GM12878 (cell line): ENCODE results near the gene FRAS1. TPM values are rescaled to one million over a fixed set of nuclear protein-coding genes. Genes with fewer than 3 reads are reported as not detected.

ENCODE experiments used
- ATAC-seq: fragments of 200-7000 bp; cut with Tn5 transposase; 3 replicates; pipeline ENCODE4 v1.9.1; 2020; ENCODE audit warnings: mild to moderate bottlenecking, moderate library complexity
- BruUV-seq: library from RNA; stranded (reverse); fragments of 400-500 nt; replicated peaks from 2 replicates; lab custom pipeline; 2021; lab: Mats Ljungman, UMichigan
- CTCF ChIA-PET: fragments of 300-600 bp; sonication (Branson Sonifier 250); formaldehyde crosslinking; extraction: SDS; loops from one replicate; lab custom pipeline; 2021; ENCODE audit warnings: inconsistent platforms; lab: Yijun Ruan, JAX
- POLR2A ChIA-PET: fragments of 350-600 bp; formaldehyde crosslinking; extraction: SDS; loops from one replicate; lab custom pipeline; 2021; ENCODE audit warnings: inconsistent platforms; lab: Charles Lee
- RAD21 ChIA-PET: fragments of 300-600 bp; sonication (Branson Sonifier 250); formaldehyde crosslinking; loops from one replicate; lab custom pipeline; 2023; ENCODE audit warnings: antibody characterized with exemption; ENCODE audit not compliant: unreplicated experiment; lab: Charles Lee
- SMC1A ChIA-PET: fragments of 300-600 bp; sonication (Branson Sonifier 250); formaldehyde crosslinking; loops from one replicate; lab custom pipeline; 2023; ENCODE audit not compliant: unreplicated experiment, uncharacterized antibody; lab: Charles Lee
- DNase-seq: peaks from one replicate; pipeline ENCODE4 v3.0.0-alpha.2; 2011; ENCODE audit warnings: low read depth, low spot score
- FAIRE-seq: peaks from 3 replicates; lab custom pipeline; 2011; peaks lifted over from hg19 to GRCh38; lab: Jason Lieb, UNC
- H2AFZ ChIP-seq: 2 replicates; pipeline ENCODE4 v1.6.0; 2011; ENCODE audit warnings: low read depth, low read length, control low read depth; ENCODE audit not compliant: control insufficient read depth
- H3K27ac ChIP-seq: 2 replicates; pipeline ENCODE4 v1.5.1; 2011; ENCODE audit warnings: control low read depth; ENCODE audit not compliant: control insufficient read depth, insufficient read depth
- H3K27me3 ChIP-seq, 2 experiments: replicated peaks in 1 of 2; 2 replicates each; pipeline versions ENCODE4 v1.6.0 to v1.6.1; 2011; ENCODE audit warnings: low read length in 1 of 2; ENCODE audit not compliant: control insufficient read depth in 2 of 2, insufficient read depth in 2 of 2
- H3K36me3 ChIP-seq, 2 experiments: 2 replicates each; pipeline ENCODE4 v1.5.1; 2011; ENCODE audit warnings: low read length in 1 of 2; ENCODE audit not compliant: control insufficient read depth in 2 of 2, insufficient read depth in 2 of 2
- H3K4me1 ChIP-seq: 2 replicates; pipeline ENCODE4 v1.6.1; 2011; ENCODE audit warnings: mild to moderate bottlenecking, low read length, moderate library complexity, mixed read lengths; ENCODE audit not compliant: control insufficient read depth, insufficient read depth
- H3K4me2 ChIP-seq: 2 replicates; pipeline ENCODE4 v1.6.0; 2011; ENCODE audit warnings: control low read depth; ENCODE audit not compliant: control insufficient read depth, insufficient read depth
- H3K4me3 ChIP-seq: fragments of 200-600 bp; sonication (generic); 2 replicates; pipeline ENCODE4 v1.5.1; 2016
- H3K79me2 ChIP-seq: 2 replicates; pipeline ENCODE4 v1.6.0; 2011; ENCODE audit warnings: low read length; ENCODE audit not compliant: control insufficient read depth, insufficient read depth
- H3K9ac ChIP-seq: 2 replicates; pipeline ENCODE4 v1.8.0; 2011; ENCODE audit warnings: low read length, control low read depth, mixed read lengths; ENCODE audit not compliant: control insufficient read depth, insufficient read depth
- H3K9me3 ChIP-seq: replicated peaks from 3 replicates; pipeline ENCODE4 v1.5.1; 2011; ENCODE audit warnings: mild to moderate bottlenecking, low read length; ENCODE audit not compliant: control insufficient read depth, insufficient read depth
- H4K20me1 ChIP-seq: 2 replicates; pipeline ENCODE4 v1.6.0; 2011; ENCODE audit not compliant: control insufficient read depth, insufficient read depth
- MEF2A ChIP-seq: IDR thresholded peaks from 2 replicates; pipeline ENCODE4 v1.6.1; 2011; ENCODE audit warnings: low read depth, mild to moderate bottlenecking, low read length, moderate library complexity; ENCODE audit not compliant: insufficient read depth
- SMC3 ChIP-seq: IDR thresholded peaks from 2 replicates; pipeline ENCODE4 v1.6.1; 2011; ENCODE audit warnings: low read length, improper control_type of control experiment, borderline replicate concordance
- ZNF24 ChIP-seq: fragments of 450-650 bp; IDR thresholded peaks from 2 replicates; pipeline ENCODE4 v1.6.1; 2017; ENCODE audit warnings: antibody characterized with exemption, mild to moderate bottlenecking
- WGBS: methylation state at CpG from one replicate; pipeline ENCODE4 v1.1.6; 2016; ENCODE audit warnings: low lambda C conversion rate; ENCODE audit not compliant: insufficient replicate concordance, insufficient coverage; ENCODE audit errors: missing lambda C conversion rate; 5-methylcytosine and 5-hydroxymethylcytosine counted together
- in situ Hi-C: fragments of 300-500 bp; cut with MboI; formaldehyde crosslinking; loops from 9 replicates; pipeline ENCODE4 v1.14.3; 2018; ENCODE audit warnings: mixed read lengths
- intact Hi-C: fragments of 100-400 bp; cut with micrococcal nuclease; formaldehyde crosslinking; loops from one replicate; pipeline ENCODE4 v1.14.2; 2022; ENCODE audit not compliant: unreplicated experiment
- polyA plus RNA-seq, 11 experiments: library from polyadenylated mRNA; depleted of rRNA in 4 of 11; unstranded in 6 of 11; stranded (reverse) in 5 of 11; fragments of >200 nt; fragmentation: Nextera tagmentation in 4 of 11; fragmentation: Illumina TruSeq in 1 of 11; extraction: Ambion mirVana in 4 of 11; extraction: Trizol in 1 of 11; gene quantifications; 1 replicate in 1 of 11; 2 replicates in 10 of 11; pipeline versions ENCODE4 v1.2.1 to v1.2.3, GENCODE V29; 2011 to 2016; ENCODE audit warnings: inconsistent platforms in 2 of 11, missing spikeins in 2 of 11, low read depth in 1 of 11
- total RNA-seq, 4 experiments: library from RNA; depleted of rRNA in 3 of 4; stranded (reverse); fragments of >200 nt in 3 of 4; fragmentation: Illumina TruSeq in 1 of 4; extraction: Trizol in 1 of 4; gene quantifications; 2 replicates each; pipeline versions ENCODE4 v1.2.1 to v1.2.3, GENCODE V29; 2013 to 2021

Gene FRAS1
- total and polyA plus RNA-seq, 10 of the 15 experiments (the other 5 are each of a cell fraction or from before 2014, with no cell fraction given): 0.08 to 11.7 (median 0.20) TPM

- peak; percentile 28; the same call in 1 of the 2 replicates for TF ChIP-seq SMC3
Measured at GRCh38 chr4:78059524-78059889, 2.4 kb downstream of the FRAS1 start (continued).

DNA sequence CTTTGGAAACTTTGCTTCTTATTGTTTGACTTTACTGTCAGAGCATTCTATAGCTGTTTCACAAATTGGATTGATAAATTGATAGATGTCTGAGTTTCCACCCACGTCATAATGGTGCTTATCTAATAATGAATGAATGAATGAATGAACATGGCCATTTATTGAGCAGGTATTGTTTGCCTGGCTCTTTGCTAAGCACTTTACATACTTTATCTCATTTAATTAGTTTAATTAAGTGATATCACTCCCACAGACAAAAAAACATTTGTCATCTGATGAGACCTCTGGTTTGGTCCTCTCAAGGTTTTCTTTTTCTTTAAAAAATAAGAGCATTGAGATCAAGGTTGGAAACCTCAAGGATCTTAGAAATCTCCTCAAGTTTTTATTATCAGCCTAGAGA, 2.8 kb downstream of the FRAS1 start:
- WGBS: 0% methylated on average over 1 of the region's 1 CpG
- intact Hi-C loops: loop anchor here (5.0 to 10.0 kb wide), 4 partner anchors 505 to 802 kb away; no protein-coding TSS in a partner anchor
- RAD21 ChIA-PET: interaction anchor here (0.6 to 3.5 kb wide), 69 partner anchors 9 to 880 kb away, joined by 3 to 30 read pairs (median 4); partner anchors contain the start of gene PAQR3
- H3K27me3 ChIP-seq: peaks cover 0 to 35% of the 10 kb centered on the region in 2 experiments; a peak in 3 of 4 replicates
- no peaks in the 10 kb centered on the region for H3K79me2 ChIP-seq
- H4K20me1 ChIP-seq: no peaks in the 10 kb centered on the region
- ATAC-seq: no peak
- TF ChIP-seq ZNF24 (peak; percentile 84), MEF2A (no peak)
- TF ChIP-seq, all 136 proteins: peak for 1
- no TSS peak for BruUV-seq
- Histone ChIP-seq H3K9ac (no peak overlapping the region), H3K4me1 (peaks cover 12% of the 10 kb centered on the region; the same call in 1 of the 2 replicates), H3K4me2 (no peak overlapping the region), H3K27ac (no peak overlapping the region), H3K36me3 (no peaks in the 10 kb centered on the region), H3K4me3 (no peak overlapping the region), H3K9me3 (no peaks in the 10 kb centered on the region), H2AFZ (no peak overlapping the region)
- in situ Hi-C loops: no loop called here
- FAIRE-seq (no peak), DNase-seq (no peak)
- POLR2A ChIA-PET: interaction anchor here (0.5 to 1.4 kb wide), 6 partner anchors 12 to 365 kb away, joined by 3 to 5 read pairs (median 4); no protein-coding TSS in a partner anchor
- CTCF ChIA-PET: interaction anchor here (0.6 to 3.4 kb wide), 68 partner anchors 9 to 865 kb away, joined by 3 to 30 read pairs (median 4); no protein-coding TSS in a partner anchor
- SMC1A ChIA-PET: interaction anchor here (0.5 to 3.5 kb wide), 42 partner anchors 11 to 803 kb away, joined by 3 to 30 read pairs (median 4); no protein-coding TSS in a partner anchor
